ENCODE data around the gene WDR11.

Gene WDR11

GRCh38 chr10:120850911-120851865 is at the start of gene WDR11:
TSS of gene WDR11 (plus strand) at chr10:120851362. CDS start at chr10:120851421, 59 bp downstream.
- DNase-seq = peak; percentile 98

DNA sequence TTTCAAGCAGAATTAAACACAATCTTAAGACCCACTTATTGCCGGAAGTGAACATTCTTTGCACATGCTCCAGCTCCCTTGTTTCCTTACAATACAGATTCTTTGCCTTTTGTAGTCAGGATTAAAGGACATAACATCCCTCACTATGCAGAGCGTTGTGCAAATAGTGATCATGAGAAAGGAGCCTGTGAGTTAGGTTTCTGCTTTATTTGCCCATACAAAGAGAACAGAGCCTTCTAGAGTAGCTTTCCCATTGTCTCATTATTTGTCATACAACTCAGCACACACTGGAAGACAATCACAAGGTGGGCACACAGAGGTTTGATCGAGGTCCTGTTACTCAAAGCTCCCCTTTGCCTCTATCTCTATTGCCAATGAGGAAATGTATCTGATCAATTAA is 48.2 kb upstream of the WDR11 start:
- no peak for DNase-seq

GRCh38 chr10:120803972-120804371 is 47.2 kb upstream of the WDR11 start:
- no peak for DNase-seq

GRCh38 chr10:120805014-120805812 is 45.9 kb upstream of the WDR11 start:
- DNase-seq = no peak

- DNase-seq = no peak
These were observed 45.1 kb upstream of the WDR11 start for GRCh38 chr10:120806081-120806480.

DNA sequence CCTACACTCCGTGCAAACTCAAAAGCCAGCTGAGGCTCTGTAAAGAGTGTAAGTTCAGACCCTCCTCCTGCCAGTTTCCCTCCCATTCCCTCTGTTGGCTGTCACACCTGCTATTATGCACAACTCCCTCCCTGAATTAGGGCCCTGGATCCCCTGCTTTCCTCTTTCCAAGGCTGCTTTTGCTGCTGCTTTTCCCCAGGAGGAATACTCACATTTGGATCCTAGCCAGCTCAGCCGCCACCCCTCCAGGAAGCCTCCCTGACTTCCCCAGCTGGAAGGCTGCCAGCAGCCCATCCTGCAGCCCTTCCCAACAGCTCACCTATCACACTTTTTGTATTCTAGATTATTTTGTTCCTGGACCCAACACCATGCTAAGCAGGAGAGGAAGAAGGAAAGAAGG is 40.9 kb upstream of the WDR11 start:
- DNase-seq = peak; percentile 62

GRCh38 chr10:120813085-120813484 is 38.1 kb upstream of the WDR11 start:
- DNase-seq = no peak

- DNase-seq = no peak
These were observed 32.9 kb upstream of the WDR11 start for GRCh38 chr10:120818301-120818700.

- DNase-seq = no peak
These were observed 31.8 kb upstream of the WDR11 start for GRCh38 chr10:120819366-120819765.

DNA sequence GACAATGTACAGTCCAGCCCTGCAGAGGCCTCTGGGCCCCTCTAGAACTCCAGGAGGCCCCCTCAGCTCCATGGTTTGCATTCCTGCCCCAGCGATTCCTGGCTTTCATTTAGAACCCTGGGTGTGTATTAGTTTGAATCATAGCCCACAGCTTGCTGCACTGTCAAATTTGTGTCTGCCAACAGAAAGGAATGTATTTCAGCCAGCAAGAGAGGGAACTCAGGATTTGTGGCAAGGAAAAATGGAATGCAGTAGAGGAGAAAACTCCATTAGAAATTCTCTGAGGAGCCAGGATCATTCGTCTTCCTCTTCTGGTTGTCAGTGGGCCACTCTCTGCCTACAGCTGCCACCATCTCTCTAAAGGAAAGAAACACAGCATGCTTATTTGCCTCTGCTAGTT is 27.9 kb upstream of the WDR11 start:
- no peak for DNase-seq

DNA sequence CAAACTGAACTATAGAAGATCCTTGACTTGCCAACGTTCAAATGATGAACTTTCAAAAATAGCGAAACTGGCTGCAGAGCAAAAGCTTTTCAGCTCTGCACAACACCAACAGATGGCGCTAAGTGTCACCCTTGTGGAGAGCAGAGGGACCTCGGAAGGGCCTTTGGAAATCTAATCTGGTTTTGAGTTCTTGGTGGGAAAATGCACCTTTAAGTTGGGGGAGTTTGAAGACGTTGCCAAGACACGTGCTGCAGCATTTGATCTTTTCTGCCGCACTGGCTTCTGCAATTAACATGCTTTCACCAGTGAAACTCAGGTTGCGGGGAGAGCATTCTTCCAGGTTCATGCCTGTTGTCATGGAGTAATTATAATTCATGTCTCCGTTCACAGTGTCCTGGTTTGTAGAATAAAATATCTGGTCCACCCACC is 26.3 kb upstream of the WDR11 start:
- DNase-seq = peak; percentile 81

DNA sequence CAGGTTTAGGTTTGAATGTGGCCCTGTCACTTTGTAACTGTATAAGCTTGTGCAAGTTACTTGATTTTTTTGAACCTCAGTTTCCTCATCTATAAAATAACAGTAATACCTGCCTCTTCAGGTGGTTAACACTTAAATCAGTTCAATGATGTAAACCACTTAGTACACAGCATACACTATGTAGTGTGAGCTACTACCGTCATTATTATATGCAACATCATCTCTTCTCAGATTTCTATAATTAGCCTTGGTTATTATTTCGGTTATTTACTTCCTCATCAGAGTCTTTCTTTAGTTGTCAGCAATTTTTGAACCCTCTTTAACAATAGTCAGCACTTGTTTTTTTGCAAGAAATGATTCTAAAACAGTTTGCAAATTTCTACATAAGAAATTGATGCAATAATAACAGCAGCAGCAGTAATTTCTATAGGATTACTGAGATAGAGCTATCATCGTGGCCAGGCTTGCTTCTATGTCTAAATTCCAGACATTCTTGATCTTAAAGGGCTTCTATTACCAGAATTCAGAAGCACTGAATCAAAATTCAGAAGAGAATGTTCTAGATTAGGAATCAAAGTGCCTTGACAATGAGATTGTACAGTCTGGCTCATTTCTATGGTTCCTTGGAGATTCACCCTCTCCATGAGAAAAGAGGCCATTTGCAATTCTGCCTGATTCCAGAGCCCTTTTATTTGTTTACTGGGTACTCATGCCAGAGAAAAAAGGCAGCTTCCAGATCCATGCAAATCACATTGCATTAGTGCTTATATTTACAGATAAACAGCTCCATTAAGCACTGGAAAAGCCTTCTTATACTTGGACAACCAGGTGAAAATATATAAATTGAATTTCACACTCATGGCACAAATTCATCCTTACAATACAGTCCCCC is 25.0 kb upstream of the WDR11 start:
- DNase-seq = no peak

GRCh38 chr10:120827251-120827875 is 23.8 kb upstream of the WDR11 start:
- no peak for DNase-seq

DNA sequence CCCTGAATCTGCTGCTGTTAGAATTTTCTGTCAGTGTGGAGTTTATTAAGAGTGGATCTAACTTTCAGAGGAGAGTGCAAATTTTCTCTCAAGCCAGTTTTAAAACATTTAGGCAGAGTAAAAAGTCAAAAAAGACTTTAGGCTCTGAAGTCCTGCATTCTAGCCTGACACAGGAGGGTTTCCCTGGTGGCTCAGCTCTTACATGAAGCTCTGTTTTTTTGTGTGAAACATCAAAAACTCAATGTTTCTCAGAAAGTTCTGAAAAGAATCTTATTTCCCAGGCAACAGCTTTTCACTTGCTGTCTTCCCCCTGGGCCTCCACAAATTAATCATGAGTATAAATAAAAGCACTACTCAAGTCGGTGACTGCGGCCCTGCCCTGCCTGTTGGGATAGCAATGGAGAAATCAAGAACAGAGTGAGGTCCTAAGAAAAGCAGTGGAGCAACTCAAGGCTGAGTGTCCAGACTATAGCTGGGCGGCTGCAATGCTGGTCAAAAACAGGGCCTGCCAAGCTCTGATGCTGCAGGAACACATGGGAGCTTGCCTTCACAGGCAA is 22.3 kb upstream of the WDR11 start:
- no peak for DNase-seq

DNA sequence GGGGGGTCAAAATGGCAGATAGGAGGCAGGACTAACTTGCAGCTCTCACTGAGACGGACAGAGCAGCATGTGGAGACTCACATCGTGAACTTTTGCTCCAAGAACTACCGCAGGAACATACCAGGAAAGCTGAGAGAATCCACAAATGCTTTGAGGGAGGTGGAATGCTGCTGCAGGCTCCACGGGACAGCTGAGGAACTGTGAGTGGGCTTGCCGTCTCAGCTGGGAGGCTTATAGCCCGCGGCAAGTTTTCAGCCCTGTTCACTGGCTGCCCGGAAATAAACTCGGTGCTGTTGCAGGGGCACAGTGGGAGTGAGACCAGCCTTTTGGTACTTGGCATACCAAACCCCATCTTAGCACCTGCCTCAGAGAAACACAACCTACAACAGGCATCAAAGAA is 19.1 kb upstream of the WDR11 start:
- DNase-seq = no peak

DNA sequence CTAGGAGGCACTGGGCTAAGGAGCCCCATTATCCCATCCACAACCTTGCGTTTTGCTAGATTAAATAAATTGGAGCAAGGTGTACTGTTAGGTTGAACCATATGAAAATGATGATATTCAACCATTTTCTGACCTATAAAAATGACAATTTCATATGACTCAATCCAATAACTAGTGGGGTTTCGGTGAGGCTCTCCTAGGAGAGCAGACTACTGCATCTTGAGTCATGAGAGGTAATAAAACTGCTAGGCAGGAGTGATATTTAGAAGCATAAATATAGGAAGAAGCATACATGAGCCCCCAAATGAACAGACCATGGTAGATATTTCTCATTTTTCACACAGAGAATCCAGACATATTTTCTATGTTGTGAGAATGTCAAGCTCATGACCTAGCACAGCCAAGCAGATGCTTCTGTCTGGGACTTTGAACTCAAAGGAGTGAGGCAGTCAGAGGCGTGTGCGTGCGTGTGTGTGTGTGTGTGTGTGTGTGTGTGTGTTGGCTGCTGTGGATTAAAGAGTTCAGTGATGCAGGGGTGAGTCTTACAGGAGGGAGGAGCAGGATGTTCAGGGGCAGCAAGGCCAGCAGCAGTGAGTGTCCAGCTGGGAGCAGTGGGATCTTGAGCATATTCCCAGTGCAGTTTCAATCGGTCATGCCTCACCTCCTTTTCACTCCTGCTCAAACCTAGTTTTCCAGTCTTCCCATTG is 17.8 kb upstream of the WDR11 start:
- no peak for DNase-seq

GRCh38 chr10:120835603-120836002 is 15.6 kb upstream of the WDR11 start:
- no peak for DNase-seq

DNA sequence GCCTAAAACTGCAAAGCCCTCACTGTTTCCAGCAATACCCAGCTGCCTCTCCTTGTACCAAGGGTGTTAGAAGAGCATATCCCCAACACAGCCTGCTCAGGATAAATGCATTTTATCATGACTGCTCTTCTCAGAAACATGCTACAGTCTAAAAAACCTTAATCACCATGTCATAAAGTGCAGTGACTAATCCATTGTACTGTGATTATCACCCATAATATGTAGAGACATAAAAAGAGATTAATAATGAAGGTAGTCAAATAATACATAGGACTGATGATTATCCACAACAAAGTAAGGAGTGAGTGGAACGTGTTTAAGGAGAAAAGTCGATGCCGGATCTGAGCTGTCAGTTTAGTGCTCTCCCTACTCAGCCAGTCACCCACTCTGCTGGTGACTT is 12.2 kb upstream of the WDR11 start:
- no peak for DNase-seq

DNA sequence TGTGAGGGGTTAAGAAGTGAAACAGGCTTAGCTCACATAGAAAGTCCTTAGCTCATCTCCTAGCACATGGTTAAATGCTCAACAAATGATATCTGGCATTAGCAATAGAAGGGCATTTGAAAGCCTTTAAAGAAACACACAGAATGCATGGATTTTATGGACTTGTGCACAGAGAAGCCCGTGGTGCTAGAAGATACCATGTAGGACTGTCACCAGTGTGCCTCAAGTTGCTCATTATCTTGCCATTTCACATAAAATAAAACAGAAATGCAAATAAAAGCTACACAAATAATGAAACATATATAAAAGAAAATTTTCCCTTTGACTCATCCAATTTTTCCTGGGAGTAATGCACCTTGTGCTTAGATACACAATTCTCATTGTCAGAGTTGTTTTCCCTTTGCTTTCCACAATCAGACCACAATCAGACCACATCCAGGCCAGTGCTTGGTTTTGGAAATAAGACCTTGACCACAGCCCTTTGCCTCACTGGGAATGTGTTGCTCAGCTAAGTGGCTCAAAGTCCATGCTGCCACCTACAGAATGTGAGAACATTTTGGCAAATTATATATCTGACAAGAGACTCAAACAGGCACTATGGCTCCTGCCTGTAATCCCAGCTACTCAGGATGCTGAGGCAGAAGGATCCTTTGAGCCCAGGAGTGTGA is 9.5 kb upstream of the WDR11 start:
- peak; percentile 41 for DNase-seq

GRCh38 chr10:120854388-120854787 is 3.2 kb downstream of the WDR11 start:
- DNase-seq = no peak

Data from NCI-H82 (cell line).